SK-N-SH (cell line): ENCODE results near the gene SP100.

Source experiments
- CHD2 ChIP-seq: fragments of 150-350 bp; IDR thresholded peaks from 2 replicates; pipeline ENCODE4 v1.6.1; 2018; ENCODE audit warnings: low read length; ENCODE audit not compliant: partially characterized antibody
- EZH2phosphoT487 ChIP-seq: fragments of 200-600 bp; sonication (generic); IDR thresholded peaks from 2 replicates; pipeline ENCODE4 v1.6.1; 2017; ENCODE audit warnings: low read depth, mixed run types, mild to moderate bottlenecking, antibody characterized with exemption, moderate library complexity, borderline replicate concordance
- FOXJ3 ChIP-seq: sonication (generic); formaldehyde crosslinking; IDR thresholded peaks from 2 replicates; pipeline ENCODE4 v1.5.1; 2020; ENCODE audit warnings: mild to moderate bottlenecking, missing genetic modification reagents
- JUND ChIP-seq: IDR thresholded peaks from 2 replicates; pipeline ENCODE4 v1.4.0; 2012
- NFIC ChIP-seq: IDR thresholded peaks from 2 replicates; pipeline ENCODE4 v1.4.0; 2012; ENCODE audit warnings: borderline replicate concordance
- POLR2AphosphoS5 ChIP-seq: IDR thresholded peaks from 2 replicates; pipeline ENCODE4 v1.6.1; 2012; ENCODE audit warnings: low read depth, low read length
- TCF12 ChIP-seq: IDR thresholded peaks from 2 replicates; pipeline ENCODE4 v1.4.0; 2012
- TF ChIP-seq, protein P1 (sequence below): fragments of 200-600 bp; sonication (generic); IDR thresholded peaks from 2 replicates; pipeline ENCODE4 v1.6.1; 2017; ENCODE audit warnings: antibody characterized with exemption, mild to moderate bottlenecking, moderate library complexity
- TF ChIP-seq, protein P2 (sequence below): IDR thresholded peaks from 2 replicates; pipeline ENCODE4 v1.6.1; 2012; ENCODE audit warnings: mild to moderate bottlenecking, low read depth, low read length, moderate library complexity
- TF ChIP-seq, protein P3 (sequence below): fragments of 150-350 bp; IDR thresholded peaks from 2 replicates; pipeline ENCODE4 v1.6.1; 2017; ENCODE audit warnings: antibody characterized with exemption, low read length, low read depth, borderline replicate concordance
- TF ChIP-seq, protein P4 (sequence below): IDR thresholded peaks from 2 replicates; pipeline ENCODE4 v1.4.0; 2012; ENCODE audit warnings: low read depth, borderline replicate concordance

DNA sequence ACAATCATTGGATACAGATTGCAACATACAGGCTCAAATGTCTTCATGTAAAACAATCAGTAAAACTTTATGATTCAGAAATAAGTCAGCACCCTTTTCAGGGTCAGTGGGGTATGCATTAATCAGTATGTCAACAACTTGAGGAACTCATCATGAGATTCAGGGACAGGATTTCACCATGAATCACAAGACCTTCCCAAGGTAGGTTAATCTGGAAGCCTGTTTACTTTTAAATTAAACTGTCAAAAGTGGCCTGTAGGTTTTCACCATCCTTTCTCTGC is 104.8 kb downstream of the SP100 start:
- TF ChIP-seq POLR2AphosphoS5 (no peak), TCF12 (no peak), NFIC (no peak), CHD2 (no peak), EZH2phosphoT487 (no peak), FOXJ3 (no peak), JUND (no peak)
- TF ChIP-seq, protein P1, sequence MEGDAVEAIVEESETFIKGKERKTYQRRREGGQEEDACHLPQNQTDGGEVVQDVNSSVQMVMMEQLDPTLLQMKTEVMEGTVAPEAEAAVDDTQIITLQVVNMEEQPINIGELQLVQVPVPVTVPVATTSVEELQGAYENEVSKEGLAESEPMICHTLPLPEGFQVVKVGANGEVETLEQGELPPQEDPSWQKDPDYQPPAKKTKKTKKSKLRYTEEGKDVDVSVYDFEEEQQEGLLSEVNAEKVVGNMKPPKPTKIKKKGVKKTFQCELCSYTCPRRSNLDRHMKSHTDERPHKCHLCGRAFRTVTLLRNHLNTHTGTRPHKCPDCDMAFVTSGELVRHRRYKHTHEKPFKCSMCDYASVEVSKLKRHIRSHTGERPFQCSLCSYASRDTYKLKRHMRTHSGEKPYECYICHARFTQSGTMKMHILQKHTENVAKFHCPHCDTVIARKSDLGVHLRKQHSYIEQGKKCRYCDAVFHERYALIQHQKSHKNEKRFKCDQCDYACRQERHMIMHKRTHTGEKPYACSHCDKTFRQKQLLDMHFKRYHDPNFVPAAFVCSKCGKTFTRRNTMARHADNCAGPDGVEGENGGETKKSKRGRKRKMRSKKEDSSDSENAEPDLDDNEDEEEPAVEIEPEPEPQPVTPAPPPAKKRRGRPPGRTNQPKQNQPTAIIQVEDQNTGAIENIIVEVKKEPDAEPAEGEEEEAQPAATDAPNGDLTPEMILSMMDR = no peak
- TF ChIP-seq, protein P2, sequence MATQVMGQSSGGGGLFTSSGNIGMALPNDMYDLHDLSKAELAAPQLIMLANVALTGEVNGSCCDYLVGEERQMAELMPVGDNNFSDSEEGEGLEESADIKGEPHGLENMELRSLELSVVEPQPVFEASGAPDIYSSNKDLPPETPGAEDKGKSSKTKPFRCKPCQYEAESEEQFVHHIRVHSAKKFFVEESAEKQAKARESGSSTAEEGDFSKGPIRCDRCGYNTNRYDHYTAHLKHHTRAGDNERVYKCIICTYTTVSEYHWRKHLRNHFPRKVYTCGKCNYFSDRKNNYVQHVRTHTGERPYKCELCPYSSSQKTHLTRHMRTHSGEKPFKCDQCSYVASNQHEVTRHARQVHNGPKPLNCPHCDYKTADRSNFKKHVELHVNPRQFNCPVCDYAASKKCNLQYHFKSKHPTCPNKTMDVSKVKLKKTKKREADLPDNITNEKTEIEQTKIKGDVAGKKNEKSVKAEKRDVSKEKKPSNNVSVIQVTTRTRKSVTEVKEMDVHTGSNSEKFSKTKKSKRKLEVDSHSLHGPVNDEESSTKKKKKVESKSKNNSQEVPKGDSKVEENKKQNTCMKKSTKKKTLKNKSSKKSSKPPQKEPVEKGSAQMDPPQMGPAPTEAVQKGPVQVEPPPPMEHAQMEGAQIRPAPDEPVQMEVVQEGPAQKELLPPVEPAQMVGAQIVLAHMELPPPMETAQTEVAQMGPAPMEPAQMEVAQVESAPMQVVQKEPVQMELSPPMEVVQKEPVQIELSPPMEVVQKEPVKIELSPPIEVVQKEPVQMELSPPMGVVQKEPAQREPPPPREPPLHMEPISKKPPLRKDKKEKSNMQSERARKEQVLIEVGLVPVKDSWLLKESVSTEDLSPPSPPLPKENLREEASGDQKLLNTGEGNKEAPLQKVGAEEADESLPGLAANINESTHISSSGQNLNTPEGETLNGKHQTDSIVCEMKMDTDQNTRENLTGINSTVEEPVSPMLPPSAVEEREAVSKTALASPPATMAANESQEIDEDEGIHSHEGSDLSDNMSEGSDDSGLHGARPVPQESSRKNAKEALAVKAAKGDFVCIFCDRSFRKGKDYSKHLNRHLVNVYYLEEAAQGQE = no peak
- TF ChIP-seq, protein P3, sequence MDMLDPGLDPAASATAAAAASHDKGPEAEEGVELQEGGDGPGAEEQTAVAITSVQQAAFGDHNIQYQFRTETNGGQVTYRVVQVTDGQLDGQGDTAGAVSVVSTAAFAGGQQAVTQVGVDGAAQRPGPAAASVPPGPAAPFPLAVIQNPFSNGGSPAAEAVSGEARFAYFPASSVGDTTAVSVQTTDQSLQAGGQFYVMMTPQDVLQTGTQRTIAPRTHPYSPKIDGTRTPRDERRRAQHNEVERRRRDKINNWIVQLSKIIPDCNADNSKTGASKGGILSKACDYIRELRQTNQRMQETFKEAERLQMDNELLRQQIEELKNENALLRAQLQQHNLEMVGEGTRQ = no peak
- TF ChIP-seq, protein P4, sequence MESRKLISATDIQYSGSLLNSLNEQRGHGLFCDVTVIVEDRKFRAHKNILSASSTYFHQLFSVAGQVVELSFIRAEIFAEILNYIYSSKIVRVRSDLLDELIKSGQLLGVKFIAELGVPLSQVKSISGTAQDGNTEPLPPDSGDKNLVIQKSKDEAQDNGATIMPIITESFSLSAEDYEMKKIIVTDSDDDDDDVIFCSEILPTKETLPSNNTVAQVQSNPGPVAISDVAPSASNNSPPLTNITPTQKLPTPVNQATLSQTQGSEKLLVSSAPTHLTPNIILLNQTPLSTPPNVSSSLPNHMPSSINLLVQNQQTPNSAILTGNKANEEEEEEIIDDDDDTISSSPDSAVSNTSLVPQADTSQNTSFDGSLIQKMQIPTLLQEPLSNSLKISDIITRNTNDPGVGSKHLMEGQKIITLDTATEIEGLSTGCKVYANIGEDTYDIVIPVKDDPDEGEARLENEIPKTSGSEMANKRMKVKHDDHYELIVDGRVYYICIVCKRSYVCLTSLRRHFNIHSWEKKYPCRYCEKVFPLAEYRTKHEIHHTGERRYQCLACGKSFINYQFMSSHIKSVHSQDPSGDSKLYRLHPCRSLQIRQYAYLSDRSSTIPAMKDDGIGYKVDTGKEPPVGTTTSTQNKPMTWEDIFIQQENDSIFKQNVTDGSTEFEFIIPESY = no peak
